KMS-11 (cell line): ENCODE results near the gene CNTN5.

Experiments
- H2AFZ ChIP-seq: fragments of 200-600 bp; sonication (generic); 2 replicates; pipeline ENCODE4 v1.6.1; 2016; ENCODE audit warnings: antibody characterized with exemption, mixed run types, low read depth
- H3K27ac ChIP-seq: fragments of 200-600 bp; sonication (generic); 2 replicates; pipeline ENCODE4 v1.6.1; 2016; ENCODE audit warnings: mild to moderate bottlenecking, mixed run types
- H3K27me3 ChIP-seq: fragments of 200-600 bp; sonication (generic); 2 replicates; pipeline ENCODE4 v1.6.1; 2017; ENCODE audit warnings: mild to moderate bottlenecking, low read depth, mixed run types, moderate library complexity; ENCODE audit not compliant: insufficient read depth
- H3K36me3 ChIP-seq: fragments of 200-600 bp; sonication (generic); 2 replicates; pipeline ENCODE4 v1.6.1; 2017; ENCODE audit warnings: mild to moderate bottlenecking, mixed run types; ENCODE audit not compliant: insufficient read depth
- H3K4me1 ChIP-seq: fragments of 200-600 bp; sonication (generic); 2 replicates; pipeline ENCODE4 v1.6.1; 2016; ENCODE audit warnings: mild to moderate bottlenecking, low read depth, mixed run types; ENCODE audit not compliant: poor library complexity, severe bottlenecking
- H3K4me2 ChIP-seq: fragments of 200-600 bp; sonication (generic); 2 replicates; pipeline ENCODE4 v1.7.0; 2016; ENCODE audit warnings: mild to moderate bottlenecking, mixed run types
- H3K4me3 ChIP-seq: fragments of 200-600 bp; sonication (generic); IDR thresholded peaks from 2 replicates; pipeline ENCODE4 v1.6.1; 2017; ENCODE audit warnings: low read depth, low read length, mixed read lengths; ENCODE audit not compliant: insufficient read depth
- H3K79me2 ChIP-seq: fragments of 200-600 bp; sonication (generic); 2 replicates; pipeline ENCODE4 v1.6.1; 2016; ENCODE audit warnings: low read depth, mixed run types; ENCODE audit not compliant: insufficient read depth
- H3K9ac ChIP-seq: fragments of 200-600 bp; sonication (generic); 2 replicates; pipeline ENCODE4 v1.6.1; 2016; ENCODE audit warnings: mild to moderate bottlenecking, mixed run types
- H4K20me1 ChIP-seq: fragments of 200-600 bp; sonication (generic); 2 replicates; pipeline ENCODE4 v1.6.1; 2016; ENCODE audit warnings: mild to moderate bottlenecking, mixed run types; ENCODE audit not compliant: insufficient read depth
- CTCF ChIP-seq: fragments of 200-600 bp; sonication (generic); conservative IDR thresholded peaks from 2 replicates; pipeline ENCODE4 v1.6.1; 2017; ENCODE audit warnings: low read depth, mild to moderate bottlenecking, antibody characterized with exemption, low read length, moderate library complexity, mixed read lengths

CNTN5 gene

GRCh38 chr11:99884750-99885149, 864.0 kb downstream of the CNTN5 start:
- Histone ChIP-seq H3K4me1 (no peaks in the 10 kb centered on the region), H3K9ac (no peak overlapping the region), H3K4me3 (no peak overlapping the region), H2AFZ (no peak overlapping the region), H3K27ac (no peak overlapping the region), H4K20me1 (no peaks in the 10 kb centered on the region), H3K4me2 (no peak overlapping the region), H3K79me2 (no peaks in the 10 kb centered on the region), H3K27me3 (no peaks in the 10 kb centered on the region), H3K36me3 (no peaks in the 10 kb centered on the region)
- TF ChIP-seq CTCF: no peak

DNA sequence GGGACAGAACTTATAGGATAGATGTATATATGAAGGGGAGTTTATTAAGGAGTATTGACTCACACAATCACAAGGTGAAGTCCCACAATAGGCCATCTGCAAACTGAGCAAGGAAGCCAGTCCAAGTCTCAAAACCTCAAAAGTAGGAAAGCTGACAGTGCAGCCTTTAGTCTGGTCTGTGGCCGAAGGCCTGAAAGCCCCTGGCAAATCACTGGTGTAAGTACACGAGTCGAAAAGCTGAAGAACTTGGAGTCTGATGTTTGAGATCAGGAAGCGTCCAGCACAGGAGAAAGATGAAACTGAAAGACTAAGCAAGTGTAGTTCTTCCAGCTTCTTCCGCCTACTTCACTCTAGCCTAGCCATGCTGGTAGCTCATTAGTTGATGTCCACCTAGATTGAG, 866.7 kb downstream of the CNTN5 start:
- H2AFZ ChIP-seq: no peak overlapping the region
- H3K4me2 ChIP-seq: no peak overlapping the region
- no peak overlapping the region for H3K9ac ChIP-seq
- no peaks in the 10 kb centered on the region for H3K36me3 ChIP-seq
- no peaks in the 10 kb centered on the region for H3K79me2 ChIP-seq
- H3K27ac ChIP-seq: no peak overlapping the region
- H3K4me3 ChIP-seq: no peak overlapping the region
- TF ChIP-seq CTCF: no peak
- H4K20me1 ChIP-seq: no peaks in the 10 kb centered on the region
- no peaks in the 10 kb centered on the region for H3K27me3 ChIP-seq
- no peaks in the 10 kb centered on the region for H3K4me1 ChIP-seq

DNA sequence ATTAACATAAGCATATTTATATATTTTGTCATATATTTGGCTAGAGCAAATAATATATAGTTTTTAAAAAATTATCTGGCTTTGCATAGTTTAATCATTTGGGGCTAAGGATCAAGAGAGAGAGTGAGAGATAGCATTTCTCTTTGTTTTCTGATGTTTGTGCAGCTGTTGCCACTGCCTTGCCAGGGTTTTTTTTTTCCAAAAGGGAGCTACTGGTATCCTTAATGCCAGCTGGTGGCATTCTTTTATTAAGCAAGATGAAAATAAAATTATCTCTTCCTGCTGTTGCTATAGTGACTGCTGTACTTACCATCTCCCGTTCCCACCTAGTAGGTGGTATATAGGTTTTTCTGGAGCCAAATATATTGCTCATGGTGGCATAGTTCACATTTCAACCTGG, 873.1 kb downstream of the CNTN5 start:
- Histone ChIP-seq H3K4me3 (no peak overlapping the region), H3K36me3 (no peaks in the 10 kb centered on the region), H3K27ac (no peak overlapping the region), H3K27me3 (no peaks in the 10 kb centered on the region), H4K20me1 (no peaks in the 10 kb centered on the region), H3K9ac (no peak overlapping the region), H3K4me2 (no peak overlapping the region), H3K79me2 (no peaks in the 10 kb centered on the region), H3K4me1 (no peaks in the 10 kb centered on the region), H2AFZ (no peak overlapping the region)
- no peak for TF ChIP-seq CTCF

- H3K79me2 ChIP-seq: no peaks in the 10 kb centered on the region
- no peak overlapping the region for H3K27ac ChIP-seq
- H3K36me3 ChIP-seq: no peaks in the 10 kb centered on the region
- no peaks in the 10 kb centered on the region for H3K27me3 ChIP-seq
- TF ChIP-seq CTCF: no peak
- H3K4me1 ChIP-seq: no peaks in the 10 kb centered on the region
- H4K20me1 ChIP-seq: no peaks in the 10 kb centered on the region
- no peak overlapping the region for H3K4me2 ChIP-seq
- no peak overlapping the region for H3K9ac ChIP-seq
- no peak overlapping the region for H3K4me3 ChIP-seq
- no peak overlapping the region for H2AFZ ChIP-seq
Measured at GRCh38 chr11:99901175-99901574, 880.4 kb downstream of the CNTN5 start.

- Histone ChIP-seq H2AFZ (no peak overlapping the region), H3K36me3 (no peaks in the 10 kb centered on the region), H3K4me2 (no peak overlapping the region), H3K4me1 (no peaks in the 10 kb centered on the region), H3K79me2 (no peaks in the 10 kb centered on the region), H3K4me3 (no peak overlapping the region), H4K20me1 (no peaks in the 10 kb centered on the region), H3K27me3 (no peaks in the 10 kb centered on the region), H3K27ac (no peak overlapping the region), H3K9ac (no peak overlapping the region)
- no peak for TF ChIP-seq CTCF
Measured at GRCh38 chr11:99911116-99911515, 890.4 kb downstream of the CNTN5 start.
